Progenitor cell of endocrine pancreas (in vitro differentiated cells): Measurements from ENCODE around the gene MTCH1. TPM values are rescaled to one million over a fixed set of nuclear protein-coding genes. Genes with fewer than 3 reads are reported as not detected.

ENCODE experiments used
- DNase-seq: peaks from one replicate; pipeline ENCODE4 v3.0.0; 2021; ENCODE audit warnings: low spot score; ENCODE audit not compliant: unreplicated experiment
- H3K27ac Mint-ChIP-seq: 2 replicates; pipeline ENCODE4 v1.8.0; 2021; ENCODE audit warnings: mild to moderate bottlenecking, moderate library complexity, mixed read lengths
- H3K27me3 Mint-ChIP-seq: 2 replicates; pipeline ENCODE4 v1.8.0; 2021; ENCODE audit warnings: mixed read lengths
- H3K36me3 Mint-ChIP-seq: 2 replicates; pipeline ENCODE4 v1.8.0; 2022; ENCODE audit warnings: mixed read lengths; ENCODE audit not compliant: insufficient read depth
- H3K4me1 Mint-ChIP-seq: 2 replicates; pipeline ENCODE4 v1.8.0; 2021; ENCODE audit warnings: low read depth, mixed read lengths
- H3K4me3 Mint-ChIP-seq: 2 replicates; pipeline ENCODE4 v1.8.0; 2021; ENCODE audit warnings: low read depth, mild to moderate bottlenecking, moderate library complexity, mixed read lengths
- H3K9me3 Mint-ChIP-seq: 2 replicates; pipeline ENCODE4 v1.8.0; 2021; ENCODE audit warnings: low read depth, mixed read lengths
- long read RNA-seq: library from polyadenylated mRNA; unstranded; transcript quantifications from one replicate; pipeline ENCODE4 v2.0.0, GENCODE V29; 2020
- total RNA-seq: library from RNA; stranded (reverse); gene quantifications from 2 replicates; pipeline ENCODE4 v1.2.1, GENCODE V29; 2021
- TF ChIP-seq, protein P1 (sequence below): fragments of 200-600 bp; sonication (generic); IDR thresholded peaks from one replicate; pipeline ENCODE4 v1.5.0; 2021; ENCODE audit warnings: antibody characterized with exemption, mild to moderate bottlenecking; ENCODE audit not compliant: unreplicated experiment

Gene MTCH1, protein sequence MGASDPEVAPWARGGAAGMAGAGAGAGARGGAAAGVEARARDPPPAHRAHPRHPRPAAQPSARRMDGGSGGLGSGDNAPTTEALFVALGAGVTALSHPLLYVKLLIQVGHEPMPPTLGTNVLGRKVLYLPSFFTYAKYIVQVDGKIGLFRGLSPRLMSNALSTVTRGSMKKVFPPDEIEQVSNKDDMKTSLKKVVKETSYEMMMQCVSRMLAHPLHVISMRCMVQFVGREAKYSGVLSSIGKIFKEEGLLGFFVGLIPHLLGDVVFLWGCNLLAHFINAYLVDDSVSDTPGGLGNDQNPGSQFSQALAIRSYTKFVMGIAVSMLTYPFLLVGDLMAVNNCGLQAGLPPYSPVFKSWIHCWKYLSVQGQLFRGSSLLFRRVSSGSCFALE
- 145 and 146 TPM in 2 replicates for total RNA-seq
- long read RNA-seq, transcript MTCH1-202 (12 exons, 2,057 nt) = major isoform, 9 of 28 reads
- long read RNA-seq, transcript MTCH1-201 (12 exons, 2,006 nt) = minor isoform, 7 of 28 reads
- long read RNA-seq, partial matches to known transcripts = 10 of 28 reads
- long read RNA-seq, other reads (novel, unspliced or antisense) = 2 of 28 reads

DNA sequence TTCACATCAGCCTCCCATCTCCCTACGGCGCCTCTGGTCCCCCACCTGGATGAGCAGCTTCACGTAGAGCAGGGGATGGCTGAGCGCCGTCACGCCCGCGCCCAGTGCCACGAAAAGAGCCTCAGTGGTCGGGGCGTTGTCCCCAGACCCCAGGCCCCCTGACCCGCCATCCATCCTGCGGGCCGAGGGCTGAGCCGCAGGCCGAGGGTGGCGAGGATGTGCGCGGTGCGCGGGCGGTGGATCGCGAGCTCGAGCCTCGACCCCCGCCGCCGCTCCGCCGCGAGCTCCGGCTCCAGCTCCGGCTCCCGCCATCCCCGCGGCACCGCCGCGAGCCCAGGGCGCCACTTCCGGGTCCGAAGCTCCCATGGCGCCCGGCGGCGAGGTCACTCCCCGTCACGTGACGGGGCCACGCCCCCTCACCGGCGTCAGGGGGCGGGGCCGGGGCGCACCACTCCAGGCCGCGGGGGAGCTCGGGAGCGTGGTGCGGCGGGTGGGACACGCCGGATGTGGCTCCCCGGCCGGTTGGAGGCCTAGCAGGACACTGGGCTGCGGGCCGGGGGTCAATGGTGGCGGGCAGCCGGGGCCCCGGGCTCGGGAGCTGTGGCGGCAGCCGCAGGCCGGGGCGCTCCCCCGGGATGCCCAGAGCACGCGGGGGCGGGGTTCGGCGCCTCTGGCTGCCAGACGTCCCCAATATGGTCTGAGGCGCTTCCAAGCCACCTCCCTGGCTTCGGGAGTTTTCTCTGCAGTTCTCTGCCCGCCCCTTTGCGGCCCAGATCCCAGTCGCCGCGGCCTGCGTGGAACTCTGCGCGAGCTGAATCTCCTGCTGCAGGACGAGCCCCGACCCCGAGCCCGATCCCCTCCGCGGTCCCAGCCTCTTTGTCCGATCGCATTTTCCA lies at the start of gene MTCH1:
TSS of gene MTCH1 (minus strand) at position 389 of the 896 bp plus-strand sequence. CDS start at position 366, 23 bp downstream.
- Mint-ChIP-seq H3K9me3 (no peaks in the 10 kb centered on the region), H3K27ac (peak within 1 kb of the TSS; percentile 99), H3K4me1 (peaks cover 15% of the 10 kb centered on the region), H3K4me3 (peak within 1 kb of the TSS; percentile 99), H3K27me3 (peaks cover 3% of the 10 kb centered on the region), H3K36me3 (no peaks in the 10 kb centered on the region)
- TF ChIP-seq, protein P1, sequence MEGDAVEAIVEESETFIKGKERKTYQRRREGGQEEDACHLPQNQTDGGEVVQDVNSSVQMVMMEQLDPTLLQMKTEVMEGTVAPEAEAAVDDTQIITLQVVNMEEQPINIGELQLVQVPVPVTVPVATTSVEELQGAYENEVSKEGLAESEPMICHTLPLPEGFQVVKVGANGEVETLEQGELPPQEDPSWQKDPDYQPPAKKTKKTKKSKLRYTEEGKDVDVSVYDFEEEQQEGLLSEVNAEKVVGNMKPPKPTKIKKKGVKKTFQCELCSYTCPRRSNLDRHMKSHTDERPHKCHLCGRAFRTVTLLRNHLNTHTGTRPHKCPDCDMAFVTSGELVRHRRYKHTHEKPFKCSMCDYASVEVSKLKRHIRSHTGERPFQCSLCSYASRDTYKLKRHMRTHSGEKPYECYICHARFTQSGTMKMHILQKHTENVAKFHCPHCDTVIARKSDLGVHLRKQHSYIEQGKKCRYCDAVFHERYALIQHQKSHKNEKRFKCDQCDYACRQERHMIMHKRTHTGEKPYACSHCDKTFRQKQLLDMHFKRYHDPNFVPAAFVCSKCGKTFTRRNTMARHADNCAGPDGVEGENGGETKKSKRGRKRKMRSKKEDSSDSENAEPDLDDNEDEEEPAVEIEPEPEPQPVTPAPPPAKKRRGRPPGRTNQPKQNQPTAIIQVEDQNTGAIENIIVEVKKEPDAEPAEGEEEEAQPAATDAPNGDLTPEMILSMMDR = no peak
- DNase-seq = peak; percentile 86

DNA sequence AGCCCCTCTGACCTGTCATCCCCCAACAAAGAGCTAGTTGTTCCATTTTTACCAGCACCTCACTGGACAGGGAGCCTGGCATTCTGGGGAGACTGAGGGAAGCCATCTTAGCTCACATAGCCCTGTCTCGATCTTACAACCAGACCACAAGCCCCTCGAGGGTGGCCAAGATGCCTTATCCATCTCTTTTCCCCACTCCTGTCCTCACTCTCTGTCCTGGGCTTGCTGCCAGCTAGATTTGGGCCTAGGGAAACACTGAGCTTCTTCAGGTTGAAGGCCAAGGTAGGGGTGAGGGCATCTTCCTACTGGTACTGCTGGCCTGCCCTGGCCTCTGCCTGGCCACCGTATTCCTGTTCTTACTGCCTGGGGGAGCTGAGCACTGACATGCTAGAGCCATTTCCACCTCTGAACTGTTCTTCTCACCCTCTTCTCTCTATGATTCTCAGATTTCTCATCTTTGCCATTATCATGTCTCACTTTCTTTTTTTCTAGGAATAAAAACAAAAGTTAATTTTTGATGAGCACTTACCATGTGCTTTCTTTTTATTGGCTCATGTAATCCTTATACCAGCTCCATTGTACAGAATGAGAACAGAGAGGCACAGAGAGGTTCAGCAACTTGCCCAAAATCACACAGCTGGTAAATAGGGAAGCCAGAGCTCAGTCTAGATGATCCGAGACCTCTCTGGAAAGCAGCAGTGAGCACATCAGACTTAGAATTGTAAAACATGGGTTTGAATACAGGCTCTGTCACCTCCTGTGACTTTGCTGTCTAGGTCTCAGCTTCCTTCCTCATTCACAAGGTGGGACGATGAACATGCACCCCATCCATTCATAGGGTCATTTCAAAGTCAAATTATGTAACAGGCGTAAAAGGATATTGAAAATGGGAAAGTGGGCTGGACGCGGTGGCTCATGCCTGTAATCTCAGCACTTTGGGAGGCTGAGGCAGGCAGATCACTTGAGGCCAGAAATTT lies 48.1 kb upstream of the MTCH1 start:
- DNase-seq = no peak
- no peaks in the 10 kb centered on the region for H3K36me3 Mint-ChIP-seq
- no peak overlapping the region for H3K27ac Mint-ChIP-seq
- H3K4me3 Mint-ChIP-seq = no peak overlapping the region
- H3K27me3 Mint-ChIP-seq = peaks cover 3% of the 10 kb centered on the region
- peaks cover 3% of the 10 kb centered on the region for H3K9me3 Mint-ChIP-seq
- TF ChIP-seq, protein P1 = no peak
- H3K4me1 Mint-ChIP-seq = peaks cover 5% of the 10 kb centered on the region

DNA sequence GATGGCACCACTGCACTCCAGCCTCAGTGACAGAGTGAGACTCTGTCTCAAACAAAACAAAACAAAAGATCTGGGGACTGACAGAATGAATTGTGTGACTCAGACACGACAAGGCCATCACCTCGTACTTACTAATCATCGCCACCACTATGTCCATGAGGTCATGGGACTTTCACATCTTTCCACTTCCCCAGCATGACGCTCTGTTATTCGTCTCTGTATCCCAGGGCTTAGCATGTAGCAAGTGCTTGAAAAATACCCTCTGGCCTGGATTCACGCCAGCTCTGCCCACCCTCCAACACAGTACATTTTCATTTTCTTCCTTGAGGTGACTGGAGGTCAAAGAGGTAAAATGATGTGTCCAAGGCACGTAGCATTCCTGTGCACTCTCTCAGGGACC lies 47.3 kb upstream of the MTCH1 start:
- Mint-ChIP-seq H3K27me3 (peaks cover 3% of the 10 kb centered on the region), H3K27ac (no peak overlapping the region), H3K4me3 (no peak overlapping the region), H3K4me1 (no peaks in the 10 kb centered on the region), H3K36me3 (no peaks in the 10 kb centered on the region), H3K9me3 (peaks cover 3% of the 10 kb centered on the region)
- no peak for DNase-seq
- TF ChIP-seq, protein P1 = no peak

DNA sequence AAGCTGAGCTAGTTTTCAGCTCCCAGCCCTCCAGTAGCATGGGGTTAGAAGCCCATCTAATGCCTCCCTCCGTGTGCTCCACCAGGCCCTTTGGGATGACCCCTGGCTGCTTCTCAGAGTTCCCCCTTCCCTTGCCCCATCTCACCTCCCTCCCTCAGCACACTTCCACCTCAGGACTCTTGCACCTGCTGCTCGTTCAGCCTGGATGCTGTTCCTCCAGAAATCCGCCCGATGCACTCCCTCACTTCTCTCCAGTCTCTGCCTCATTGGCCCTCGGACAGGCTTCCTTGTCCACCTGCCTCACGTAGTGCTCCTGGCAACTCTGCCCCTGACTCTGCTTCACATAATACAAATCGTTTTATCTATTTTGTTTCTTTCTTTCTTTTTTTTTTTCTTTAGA lies 46.2 kb upstream of the MTCH1 start:
- Mint-ChIP-seq H3K4me3 (no peak overlapping the region), H3K27me3 (peaks cover 3% of the 10 kb centered on the region), H3K36me3 (no peaks in the 10 kb centered on the region), H3K9me3 (peaks cover 3% of the 10 kb centered on the region), H3K4me1 (no peaks in the 10 kb centered on the region), H3K27ac (no peak overlapping the region)
- DNase-seq = no peak
- TF ChIP-seq, protein P1 = no peak
